ENCODE results near the gene PNPLA7. TPM values are rescaled to one million over a fixed set of nuclear protein-coding genes. Genes with fewer than 3 reads are reported as not detected.

Gene PNPLA7
- total and polyA plus RNA-seq, 10 of the 15 experiments (the other 5 are each of a cell fraction or from before 2014, with no cell fraction given): 0.04 to 0.85 (median 0.19) TPM; not detected in 1

DNA sequence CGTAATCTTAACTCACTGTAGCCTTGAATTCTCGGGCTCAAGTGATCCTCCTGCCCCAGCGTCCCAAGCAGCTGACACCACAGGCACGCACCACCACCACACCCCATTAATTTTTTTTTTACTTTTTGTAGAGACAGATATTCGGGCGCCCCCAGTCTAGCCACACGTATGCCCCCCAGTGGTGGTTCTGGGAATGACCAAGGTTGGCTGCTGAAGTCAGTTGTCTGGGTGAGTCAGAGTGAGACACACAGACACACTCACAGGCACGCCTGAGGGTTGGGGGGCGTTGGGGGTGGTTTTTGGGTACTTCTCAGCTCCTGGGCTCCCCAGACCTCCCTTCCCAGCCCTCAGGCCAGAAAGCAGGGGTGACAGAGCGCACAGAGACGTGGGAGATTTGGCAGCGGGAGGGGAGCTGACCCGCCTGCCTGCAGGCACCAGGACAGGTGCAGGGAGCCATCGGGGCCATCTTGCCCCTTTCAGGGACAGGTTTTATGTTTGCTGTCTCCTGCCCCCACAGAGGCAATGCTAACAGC is 104.9 kb downstream of the PNPLA7 start (continued):
- TF ChIP-seq RBBP5 (conservative IDR thresholded peaks at IDR 0.05): no peak
- TF ChIP-seq POLR2AphosphoS2 (IDR thresholded peaks at IDR 0.05; ENCODE audit: low read depth, low read length): no peak
- TF ChIP-seq, protein P1, sequence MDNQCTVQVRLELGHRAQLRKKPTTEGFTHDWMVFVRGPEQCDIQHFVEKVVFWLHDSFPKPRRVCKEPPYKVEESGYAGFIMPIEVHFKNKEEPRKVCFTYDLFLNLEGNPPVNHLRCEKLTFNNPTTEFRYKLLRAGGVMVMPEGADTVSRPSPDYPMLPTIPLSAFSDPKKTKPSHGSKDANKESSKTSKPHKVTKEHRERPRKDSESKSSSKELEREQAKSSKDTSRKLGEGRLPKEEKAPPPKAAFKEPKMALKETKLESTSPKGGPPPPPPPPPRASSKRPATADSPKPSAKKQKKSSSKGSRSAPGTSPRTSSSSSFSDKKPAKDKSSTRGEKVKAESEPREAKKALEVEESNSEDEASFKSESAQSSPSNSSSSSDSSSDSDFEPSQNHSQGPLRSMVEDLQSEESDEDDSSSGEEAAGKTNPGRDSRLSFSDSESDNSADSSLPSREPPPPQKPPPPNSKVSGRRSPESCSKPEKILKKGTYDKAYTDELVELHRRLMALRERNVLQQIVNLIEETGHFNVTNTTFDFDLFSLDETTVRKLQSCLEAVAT (IDR thresholded peaks at IDR 0.05): 0 out of 2 replicates have a peak, but pooled peaks have one; percentile 63
- peak; percentile 61 to 84; a peak in 3 of 4 replicates for TF ChIP-seq BHLHE40 (IDR thresholded peaks at IDR 0.05; ENCODE audit: borderline replicate concordance in 1 of 2, low read depth in 2 of 2, low read length in 1 of 2)
- no peak for TF ChIP-seq ETV6 (conservative IDR thresholded peaks at IDR 0.05 in 1 of 2, IDR thresholded peaks at IDR 0.05 in 1 of 2; ENCODE audit: borderline replicate concordance in 1 of 2, low read depth in 1 of 2)
- TF ChIP-seq EP300 (IDR thresholded peaks at IDR 0.05; ENCODE audit: borderline replicate concordance in 1 of 2, control insufficient read depth in 1 of 2, low read depth in 2 of 2, low read length in 2 of 2): no peak
- TF ChIP-seq, protein P2, sequence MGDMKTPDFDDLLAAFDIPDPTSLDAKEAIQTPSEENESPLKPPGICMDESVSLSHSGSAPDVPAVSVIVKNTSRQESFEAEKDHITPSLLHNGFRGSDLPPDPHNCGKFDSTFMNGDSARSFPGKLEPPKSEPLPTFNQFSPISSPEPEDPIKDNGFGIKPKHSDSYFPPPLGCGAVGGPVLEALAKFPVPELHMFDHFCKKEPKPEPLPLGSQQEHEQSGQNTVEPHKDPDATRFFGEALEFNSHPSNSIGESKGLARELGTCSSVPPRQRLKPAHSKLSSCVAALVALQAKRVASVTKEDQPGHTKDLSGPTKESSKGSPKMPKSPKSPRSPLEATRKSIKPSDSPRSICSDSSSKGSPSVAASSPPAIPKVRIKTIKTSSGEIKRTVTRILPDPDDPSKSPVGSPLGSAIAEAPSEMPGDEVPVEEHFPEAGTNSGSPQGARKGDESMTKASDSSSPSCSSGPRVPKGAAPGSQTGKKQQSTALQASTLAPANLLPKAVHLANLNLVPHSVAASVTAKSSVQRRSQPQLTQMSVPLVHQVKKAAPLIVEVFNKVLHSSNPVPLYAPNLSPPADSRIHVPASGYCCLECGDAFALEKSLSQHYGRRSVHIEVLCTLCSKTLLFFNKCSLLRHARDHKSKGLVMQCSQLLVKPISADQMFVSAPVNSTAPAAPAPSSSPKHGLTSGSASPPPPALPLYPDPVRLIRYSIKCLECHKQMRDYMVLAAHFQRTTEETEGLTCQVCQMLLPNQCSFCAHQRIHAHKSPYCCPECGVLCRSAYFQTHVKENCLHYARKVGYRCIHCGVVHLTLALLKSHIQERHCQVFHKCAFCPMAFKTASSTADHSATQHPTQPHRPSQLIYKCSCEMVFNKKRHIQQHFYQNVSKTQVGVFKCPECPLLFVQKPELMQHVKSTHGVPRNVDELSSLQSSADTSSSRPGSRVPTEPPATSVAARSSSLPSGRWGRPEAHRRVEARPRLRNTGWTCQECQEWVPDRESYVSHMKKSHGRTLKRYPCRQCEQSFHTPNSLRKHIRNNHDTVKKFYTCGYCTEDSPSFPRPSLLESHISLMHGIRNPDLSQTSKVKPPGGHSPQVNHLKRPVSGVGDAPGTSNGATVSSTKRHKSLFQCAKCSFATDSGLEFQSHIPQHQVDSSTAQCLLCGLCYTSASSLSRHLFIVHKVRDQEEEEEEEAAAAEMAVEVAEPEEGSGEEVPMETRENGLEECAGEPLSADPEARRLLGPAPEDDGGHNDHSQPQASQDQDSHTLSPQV (IDR thresholded peaks at IDR 0.05): no peak
- TF ChIP-seq ZNF217 (IDR thresholded peaks at IDR 0.05): no peak
- no peak for TF ChIP-seq PAX8 (IDR thresholded peaks at IDR 0.05)
- TF ChIP-seq SRF (IDR thresholded peaks at IDR 0.05; ENCODE audit: low read depth in 2 of 2, low read length in 2 of 2): no peak
- TF ChIP-seq, protein P3, sequence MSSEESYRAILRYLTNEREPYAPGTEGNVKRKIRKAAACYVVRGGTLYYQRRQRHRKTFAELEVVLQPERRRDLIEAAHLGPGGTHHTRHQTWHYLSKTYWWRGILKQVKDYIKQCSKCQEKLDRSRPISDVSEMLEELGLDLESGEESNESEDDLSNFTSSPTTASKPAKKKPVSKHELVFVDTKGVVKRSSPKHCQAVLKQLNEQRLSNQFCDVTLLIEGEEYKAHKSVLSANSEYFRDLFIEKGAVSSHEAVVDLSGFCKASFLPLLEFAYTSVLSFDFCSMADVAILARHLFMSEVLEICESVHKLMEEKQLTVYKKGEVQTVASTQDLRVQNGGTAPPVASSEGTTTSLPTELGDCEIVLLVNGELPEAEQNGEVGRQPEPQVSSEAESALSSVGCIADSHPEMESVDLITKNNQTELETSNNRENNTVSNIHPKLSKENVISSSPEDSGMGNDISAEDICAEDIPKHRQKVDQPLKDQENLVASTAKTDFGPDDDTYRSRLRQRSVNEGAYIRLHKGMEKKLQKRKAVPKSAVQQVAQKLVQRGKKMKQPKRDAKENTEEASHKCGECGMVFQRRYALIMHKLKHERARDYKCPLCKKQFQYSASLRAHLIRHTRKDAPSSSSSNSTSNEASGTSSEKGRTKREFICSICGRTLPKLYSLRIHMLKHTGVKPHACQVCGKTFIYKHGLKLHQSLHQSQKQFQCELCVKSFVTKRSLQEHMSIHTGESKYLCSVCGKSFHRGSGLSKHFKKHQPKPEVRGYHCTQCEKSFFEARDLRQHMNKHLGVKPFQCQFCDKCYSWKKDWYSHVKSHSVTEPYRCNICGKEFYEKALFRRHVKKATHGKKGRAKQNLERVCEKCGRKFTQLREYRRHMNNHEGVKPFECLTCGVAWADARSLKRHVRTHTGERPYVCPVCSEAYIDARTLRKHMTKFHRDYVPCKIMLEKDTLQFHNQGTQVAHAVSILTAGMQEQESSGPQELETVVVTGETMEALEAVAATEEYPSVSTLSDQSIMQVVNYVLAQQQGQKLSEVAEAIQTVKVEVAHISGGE (CRISPR knock-in tag; IDR thresholded peaks at IDR 0.05): no peak
- TF ChIP-seq, protein P4, sequence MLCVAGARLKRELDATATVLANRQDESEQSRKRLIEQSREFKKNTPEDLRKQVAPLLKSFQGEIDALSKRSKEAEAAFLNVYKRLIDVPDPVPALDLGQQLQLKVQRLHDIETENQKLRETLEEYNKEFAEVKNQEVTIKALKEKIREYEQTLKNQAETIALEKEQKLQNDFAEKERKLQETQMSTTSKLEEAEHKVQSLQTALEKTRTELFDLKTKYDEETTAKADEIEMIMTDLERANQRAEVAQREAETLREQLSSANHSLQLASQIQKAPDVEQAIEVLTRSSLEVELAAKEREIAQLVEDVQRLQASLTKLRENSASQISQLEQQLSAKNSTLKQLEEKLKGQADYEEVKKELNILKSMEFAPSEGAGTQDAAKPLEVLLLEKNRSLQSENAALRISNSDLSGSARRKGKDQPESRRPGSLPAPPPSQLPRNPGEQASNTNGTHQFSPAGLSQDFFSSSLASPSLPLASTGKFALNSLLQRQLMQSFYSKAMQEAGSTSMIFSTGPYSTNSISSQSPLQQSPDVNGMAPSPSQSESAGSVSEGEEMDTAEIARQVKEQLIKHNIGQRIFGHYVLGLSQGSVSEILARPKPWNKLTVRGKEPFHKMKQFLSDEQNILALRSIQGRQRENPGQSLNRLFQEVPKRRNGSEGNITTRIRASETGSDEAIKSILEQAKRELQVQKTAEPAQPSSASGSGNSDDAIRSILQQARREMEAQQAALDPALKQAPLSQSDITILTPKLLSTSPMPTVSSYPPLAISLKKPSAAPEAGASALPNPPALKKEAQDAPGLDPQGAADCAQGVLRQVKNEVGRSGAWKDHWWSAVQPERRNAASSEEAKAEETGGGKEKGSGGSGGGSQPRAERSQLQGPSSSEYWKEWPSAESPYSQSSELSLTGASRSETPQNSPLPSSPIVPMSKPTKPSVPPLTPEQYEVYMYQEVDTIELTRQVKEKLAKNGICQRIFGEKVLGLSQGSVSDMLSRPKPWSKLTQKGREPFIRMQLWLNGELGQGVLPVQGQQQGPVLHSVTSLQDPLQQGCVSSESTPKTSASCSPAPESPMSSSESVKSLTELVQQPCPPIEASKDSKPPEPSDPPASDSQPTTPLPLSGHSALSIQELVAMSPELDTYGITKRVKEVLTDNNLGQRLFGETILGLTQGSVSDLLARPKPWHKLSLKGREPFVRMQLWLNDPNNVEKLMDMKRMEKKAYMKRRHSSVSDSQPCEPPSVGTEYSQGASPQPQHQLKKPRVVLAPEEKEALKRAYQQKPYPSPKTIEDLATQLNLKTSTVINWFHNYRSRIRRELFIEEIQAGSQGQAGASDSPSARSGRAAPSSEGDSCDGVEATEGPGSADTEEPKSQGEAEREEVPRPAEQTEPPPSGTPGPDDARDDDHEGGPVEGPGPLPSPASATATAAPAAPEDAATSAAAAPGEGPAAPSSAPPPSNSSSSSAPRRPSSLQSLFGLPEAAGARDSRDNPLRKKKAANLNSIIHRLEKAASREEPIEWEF (IDR thresholded peaks at IDR 0.05; ENCODE audit: insufficient replicate concordance, low read depth, low read length): no peak
- no peak for TF ChIP-seq SP1 (IDR thresholded peaks at IDR 0.05; ENCODE audit: low read depth, low read length)
- TF ChIP-seq TCF7 (IDR thresholded peaks at IDR 0.05; ENCODE audit: borderline replicate concordance): no peak
- no peak for TF ChIP-seq PML (IDR thresholded peaks at IDR 0.05; ENCODE audit: low read length)

Data from GM12878 (cell line).